Naive B cell (primary cell): ENCODE data around the gene COBL. TPM values are rescaled to one million over a fixed set of nuclear protein-coding genes. Genes with fewer than 3 reads are reported as not detected.
"Not testable (repeated sequence)": the region's sequence is repeated elsewhere in the genome, so short reads cannot be mapped to it uniquely, and the experiment has no call there.

Experiments used
- ATAC-seq, 2 donors: fragments of 150-1000 bp; cut with Tn5 transposase; 2 replicates each; pipeline ENCODE4 v1.10.0; 2021; ENCODE audit warnings: low read depth in 2 of 2, mild to moderate bottlenecking in 2 of 2, moderate library complexity in 2 of 2
- DNase-seq: peaks from one replicate; pipeline ENCODE4 v3.0.0; 2022
- H3K27ac Mint-ChIP-seq, 6 donors: one replicate each; pipeline ENCODE4 v1.8.0; 2020 to 2022; ENCODE audit warnings: mild to moderate bottlenecking in 6 of 6, mixed read lengths in 6 of 6, moderate library complexity in 5 of 6, inconsistent platforms in 2 of 6
- H3K27me3 Mint-ChIP-seq, 3 donors: one replicate each; pipeline ENCODE4 v1.8.0; 2021 to 2022; ENCODE audit warnings: mixed read lengths in 3 of 3, mild to moderate bottlenecking in 1 of 3
- H3K36me3 Mint-ChIP-seq, 2 donors: one replicate each; pipeline ENCODE4 v1.8.0; 2020 to 2022; ENCODE audit warnings: mixed read lengths in 2 of 2, inconsistent platforms in 1 of 2, mild to moderate bottlenecking in 1 of 2
- H3K4me1 Mint-ChIP-seq, 3 donors: one replicate each; pipeline ENCODE4 v1.8.0; 2020 to 2022; ENCODE audit warnings: mixed read lengths in 3 of 3, inconsistent platforms in 1 of 3, mild to moderate bottlenecking in 1 of 3, moderate library complexity in 1 of 3
- H3K4me3 Mint-ChIP-seq, 8 donors: one replicate each; pipeline ENCODE4 v1.8.0; 2020 to 2022; ENCODE audit warnings: mild to moderate bottlenecking in 8 of 8, mixed read lengths in 8 of 8, moderate library complexity in 8 of 8, inconsistent platforms in 2 of 8
- H3K9me3 Mint-ChIP-seq, 7 donors: one replicate each; pipeline ENCODE4 v1.8.0; 2020 to 2022; ENCODE audit warnings: mixed read lengths in 7 of 7, mild to moderate bottlenecking in 5 of 7, inconsistent platforms in 2 of 7, moderate library complexity in 1 of 7
- polyA plus RNA-seq, 6 donors: library from polyadenylated mRNA; unstranded; fragments of 300-500 nt; fragmentation: Illumina TruSeq; gene quantifications; one replicate each; pipeline ENCODE4 v1.2.3, GENCODE V29; 2021; ENCODE audit warnings: low read depth in 6 of 6

The COBL gene
- polyA plus RNA-seq, 6 donors from 2014 or later: not detected

DNA sequence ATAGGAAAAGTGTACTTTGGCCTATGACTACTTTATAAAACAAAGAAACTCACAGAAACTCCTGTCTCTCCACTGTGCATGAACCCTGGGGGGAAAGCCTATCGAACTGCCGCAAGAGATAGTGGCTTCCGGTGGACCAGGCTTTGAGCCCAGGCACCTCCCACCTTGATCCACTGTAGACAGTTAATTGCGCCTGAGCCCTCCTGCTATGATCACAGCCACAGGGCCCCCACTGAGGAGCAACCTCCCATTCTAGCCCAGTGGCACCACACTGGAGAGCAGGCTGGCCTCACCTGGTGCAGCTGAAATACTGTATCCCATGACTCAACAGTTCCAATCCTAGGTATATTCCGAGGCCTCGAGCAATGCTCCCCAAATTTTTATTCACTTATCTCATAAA, 98.8 kb downstream of the COBL start:
- Mint-ChIP-seq H3K4me3 (no peak overlapping the region), H3K27ac (no peak overlapping the region), H3K9me3 (no peaks in the 10 kb centered on the region), H3K36me3 (no peaks in the 10 kb centered on the region), H3K27me3 (peaks cover 0 to 7% (median 0%) of the 10 kb centered on the region in 3 donors), H3K4me1 (no peaks in the 10 kb centered on the region)
- ATAC-seq: no peak
- DNase-seq: no peak

DNA sequence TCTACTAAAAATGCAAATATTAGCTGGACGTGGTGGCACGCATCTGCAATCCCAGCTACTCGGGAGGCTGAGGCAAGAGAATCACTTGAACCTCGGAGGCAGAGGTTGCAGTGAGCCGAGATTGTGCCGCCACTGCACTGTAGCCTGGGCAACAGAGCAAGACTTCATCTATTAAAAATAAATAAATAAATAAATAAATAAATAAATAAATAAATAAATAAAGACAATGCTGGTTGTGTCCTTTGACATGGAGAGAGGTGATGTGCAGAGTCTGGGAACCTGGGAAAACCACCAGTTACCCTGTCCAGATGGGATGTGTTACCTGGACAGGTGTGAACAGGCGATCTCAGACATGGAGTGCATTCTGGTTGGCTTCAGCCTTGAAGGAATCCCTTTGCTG, 102.5 kb downstream of the COBL start:
- H3K27ac Mint-ChIP-seq: no peak overlapping the region
- ATAC-seq (no peak), DNase-seq (no peak)
- peaks cover 0 to 2% (median 0%) of the 10 kb centered on the region in 7 donors for H3K9me3 Mint-ChIP-seq
- no peak overlapping the region for H3K4me3 Mint-ChIP-seq
- peaks cover 0 to 7% (median 0%) of the 10 kb centered on the region in 3 donors for H3K27me3 Mint-ChIP-seq
- H3K4me1 Mint-ChIP-seq: no peaks in the 10 kb centered on the region
- no peaks in the 10 kb centered on the region for H3K36me3 Mint-ChIP-seq

DNA sequence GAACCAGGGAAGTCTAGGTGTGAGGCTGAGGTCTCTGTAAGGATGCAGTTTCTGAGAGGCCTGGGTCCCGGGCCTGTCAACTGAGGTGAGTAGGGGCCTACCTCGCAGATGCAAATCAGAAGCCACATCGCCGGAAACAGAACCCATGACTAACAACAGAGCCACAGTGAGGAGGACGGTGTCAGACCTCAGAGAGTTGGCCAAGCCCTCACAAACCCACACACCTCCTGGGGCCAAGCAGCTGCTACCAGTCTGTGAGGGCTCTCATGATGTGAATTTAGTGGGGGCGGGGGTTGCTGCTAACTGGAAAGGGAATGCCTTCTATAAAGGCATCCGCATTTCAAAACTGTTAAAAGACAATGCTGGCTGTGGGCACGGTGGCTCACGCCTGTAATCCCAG, 103.0 kb downstream of the COBL start:
- DNase-seq (no peak), ATAC-seq (no peak)
- Mint-ChIP-seq H3K4me1 (no peaks in the 10 kb centered on the region), H3K4me3 (no peak overlapping the region), H3K27ac (no peak overlapping the region), H3K9me3 (peaks cover 0 to 2% (median 0%) of the 10 kb centered on the region in 7 donors), H3K27me3 (peaks cover 0 to 7% (median 0%) of the 10 kb centered on the region in 3 donors), H3K36me3 (no peaks in the 10 kb centered on the region)

DNA sequence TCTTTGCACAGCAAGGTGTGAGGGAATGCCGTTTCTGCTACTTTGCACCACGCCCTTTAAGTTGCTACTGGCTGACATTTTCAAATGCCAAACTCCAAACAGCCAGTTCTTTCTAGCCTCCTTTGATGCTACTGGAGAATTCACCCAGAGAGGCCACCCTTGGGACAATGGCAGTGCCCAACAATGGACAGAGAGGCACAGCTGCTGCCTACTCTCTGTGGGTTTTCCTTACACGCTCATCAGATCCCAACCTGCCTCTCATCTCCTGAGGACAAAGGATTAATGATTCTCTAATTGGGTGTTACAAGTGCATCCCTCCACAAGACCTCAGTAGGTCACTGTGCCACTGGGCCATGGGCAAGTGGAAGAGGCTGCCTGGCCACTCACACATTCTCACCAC, 105.8 kb downstream of the COBL start:
- DNase-seq: no peak
- H3K4me1 Mint-ChIP-seq: no peaks in the 10 kb centered on the region
- H3K4me3 Mint-ChIP-seq: no peak overlapping the region
- H3K27ac Mint-ChIP-seq: no peak overlapping the region
- peaks cover 0 to 7% (median 0%) of the 10 kb centered on the region in 3 donors for H3K27me3 Mint-ChIP-seq
- H3K36me3 Mint-ChIP-seq: no peaks in the 10 kb centered on the region
- no peak for ATAC-seq
- peaks cover 0 to 12% (median 5%) of the 10 kb centered on the region in 7 donors for H3K9me3 Mint-ChIP-seq

DNA sequence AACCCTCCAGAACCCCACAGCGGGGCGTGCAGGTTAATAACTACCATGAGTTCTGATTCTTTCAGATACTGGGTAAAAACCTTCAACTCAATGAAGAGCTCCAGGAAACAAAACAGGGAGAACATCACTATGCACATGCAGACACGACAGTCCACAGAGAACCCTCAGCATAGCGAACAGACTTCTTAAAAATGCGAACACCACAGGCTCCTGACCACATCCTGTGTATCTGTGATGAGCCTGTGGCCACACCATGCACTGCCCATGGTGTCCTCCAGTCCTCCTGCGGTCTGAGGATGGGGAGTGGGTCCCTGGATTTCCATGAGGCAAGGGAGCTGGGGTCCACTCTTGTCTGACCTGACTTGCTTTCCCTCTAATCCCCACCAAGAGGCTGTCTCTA, 107.2 kb downstream of the COBL start:
- H3K36me3 Mint-ChIP-seq: no peaks in the 10 kb centered on the region
- no peaks in the 10 kb centered on the region for H3K4me1 Mint-ChIP-seq
- ATAC-seq (no peak), DNase-seq (no peak)
- peaks cover 0 to 7% (median 0%) of the 10 kb centered on the region in 3 donors for H3K27me3 Mint-ChIP-seq
- no peak overlapping the region for H3K27ac Mint-ChIP-seq
- peaks cover 0 to 12% (median 6%) of the 10 kb centered on the region in 7 donors for H3K9me3 Mint-ChIP-seq
- peak overlapping the region in 1 of 8 donors; percentile 31 for H3K4me3 Mint-ChIP-seq

DNA sequence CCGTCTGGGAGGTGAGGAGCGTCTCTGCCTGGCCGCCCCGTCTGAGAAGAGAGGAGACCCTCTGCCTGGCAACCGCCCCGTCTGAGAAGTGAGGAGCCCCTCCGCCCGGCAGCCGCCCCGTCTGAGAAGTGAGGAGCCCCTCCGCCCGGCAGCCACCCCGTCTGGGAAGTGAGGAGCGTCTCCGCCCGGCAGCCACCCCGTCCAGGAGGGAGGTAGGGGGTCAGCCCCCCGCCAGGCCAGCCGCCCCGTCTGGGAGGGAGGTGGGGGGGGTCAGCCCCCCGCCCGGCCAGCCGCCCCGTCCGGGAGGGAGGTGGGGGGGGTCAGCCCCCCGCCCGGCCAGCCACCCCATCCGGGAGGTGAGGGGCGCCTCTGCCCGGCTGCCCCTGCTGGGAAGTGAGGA, 108.5 kb downstream of the COBL start:
- peaks cover 2 to 25% (median 8%) of the 10 kb centered on the region in 7 donors for H3K9me3 Mint-ChIP-seq
- H3K4me1 Mint-ChIP-seq, DNase-seq, H3K27me3 Mint-ChIP-seq, H3K27ac Mint-ChIP-seq, ATAC-seq, H3K36me3 Mint-ChIP-seq, H3K4me3 Mint-ChIP-seq: not testable (repeated sequence)

DNA sequence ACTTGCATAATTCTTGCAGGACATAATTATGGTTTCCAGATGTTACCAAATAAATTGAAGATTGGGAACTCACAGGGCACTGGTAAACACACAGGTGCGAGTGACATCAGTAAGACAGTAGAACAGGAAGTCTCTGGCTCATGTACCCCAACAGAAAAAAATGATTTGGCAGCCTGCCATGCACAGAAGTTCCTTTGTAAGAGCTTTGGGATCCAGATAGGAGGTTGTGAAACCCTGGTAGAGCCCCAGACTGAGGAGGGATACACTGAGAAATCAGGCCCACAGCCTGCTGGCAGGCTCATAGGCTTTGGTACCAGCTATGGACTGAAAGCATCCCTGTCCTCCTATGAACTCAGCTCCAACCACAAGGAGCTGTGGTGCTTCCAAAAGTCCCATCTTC, 118.0 kb downstream of the COBL start:
- peaks cover 5 to 30% (median 11%) of the 10 kb centered on the region in 7 donors for H3K9me3 Mint-ChIP-seq
- ATAC-seq (no peak), DNase-seq (no peak)
- no peaks in the 10 kb centered on the region for H3K4me1 Mint-ChIP-seq
- no peak overlapping the region for H3K4me3 Mint-ChIP-seq
- H3K27me3 Mint-ChIP-seq: peaks cover 0 to 7% (median 7%) of the 10 kb centered on the region in 3 donors
- no peak overlapping the region for H3K27ac Mint-ChIP-seq
- H3K36me3 Mint-ChIP-seq: no peaks in the 10 kb centered on the region

DNA sequence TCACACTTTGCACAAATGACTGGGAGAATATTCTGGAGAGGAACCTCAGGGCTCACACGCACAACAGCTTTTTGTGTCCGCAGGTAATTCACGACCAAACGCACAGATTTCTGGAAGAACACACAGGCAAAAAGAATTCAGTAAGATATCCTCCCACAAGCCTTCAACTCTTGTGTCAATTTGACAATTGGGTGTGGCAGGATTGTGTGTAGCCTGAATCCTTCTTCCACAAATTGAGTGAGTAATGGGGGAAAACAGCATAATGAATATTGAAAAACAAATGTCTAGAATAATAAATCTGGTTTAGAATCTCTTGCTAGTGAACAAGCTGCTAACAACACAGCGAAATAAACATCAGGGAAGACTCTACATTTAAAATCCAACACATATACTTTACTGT, 125.6 kb downstream of the COBL start:
- no peak for ATAC-seq
- no peak for DNase-seq
- Mint-ChIP-seq H3K27ac (no peak overlapping the region), H3K4me3 (no peak overlapping the region), H3K4me1 (no peaks in the 10 kb centered on the region), H3K9me3 (no peaks in the 10 kb centered on the region), H3K36me3 (no peaks in the 10 kb centered on the region), H3K27me3 (no peaks in the 10 kb centered on the region)

DNA sequence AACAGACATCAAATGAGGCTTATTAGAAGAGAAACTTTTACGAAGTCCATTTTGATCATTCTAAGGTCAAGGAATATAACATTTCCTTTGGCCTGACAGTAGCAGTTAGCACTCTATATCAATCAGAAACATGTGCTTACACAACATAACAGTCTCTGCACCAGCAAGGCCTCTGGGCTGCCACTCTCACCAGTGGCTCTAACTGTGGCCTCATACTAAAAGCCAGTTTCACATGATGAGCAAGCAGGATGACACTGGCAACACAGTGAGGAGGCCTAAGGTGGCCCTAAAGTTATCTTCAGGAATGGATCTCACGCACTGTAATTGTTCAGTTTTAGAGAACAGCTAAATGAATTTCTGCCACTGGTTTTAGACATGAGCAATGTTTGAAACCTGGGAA, 126.8 kb downstream of the COBL start:
- DNase-seq: no peak
- H3K27ac Mint-ChIP-seq: no peak overlapping the region
- H3K9me3 Mint-ChIP-seq: no peaks in the 10 kb centered on the region
- no peak for ATAC-seq
- no peak overlapping the region for H3K4me3 Mint-ChIP-seq
- no peaks in the 10 kb centered on the region for H3K27me3 Mint-ChIP-seq
- H3K4me1 Mint-ChIP-seq: no peaks in the 10 kb centered on the region
- H3K36me3 Mint-ChIP-seq: no peaks in the 10 kb centered on the region

DNA sequence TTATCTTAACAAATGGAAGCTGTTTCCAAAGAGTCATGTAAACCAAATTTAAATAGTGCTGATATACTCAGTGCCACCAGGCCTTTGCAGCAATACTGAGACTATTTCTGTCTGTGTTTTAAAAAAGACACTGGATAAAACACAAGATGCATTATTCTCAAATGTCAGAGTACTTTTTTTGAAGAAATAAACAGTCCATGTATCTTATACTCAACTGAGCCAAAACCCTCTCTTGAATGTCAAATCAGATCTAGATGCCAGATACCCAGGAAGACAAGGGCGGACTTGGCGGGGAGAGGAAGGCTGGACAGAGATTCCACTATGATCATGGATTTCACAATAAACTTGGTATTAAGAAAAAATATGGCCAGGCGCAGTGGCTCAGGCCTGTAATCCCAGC, 127.6 kb downstream of the COBL start:
- no peaks in the 10 kb centered on the region for H3K27me3 Mint-ChIP-seq
- no peak for ATAC-seq
- H3K36me3 Mint-ChIP-seq: no peaks in the 10 kb centered on the region
- no peak overlapping the region for H3K27ac Mint-ChIP-seq
- no peaks in the 10 kb centered on the region for H3K4me1 Mint-ChIP-seq
- H3K9me3 Mint-ChIP-seq: no peaks in the 10 kb centered on the region
- no peak overlapping the region for H3K4me3 Mint-ChIP-seq
- DNase-seq: no peak

DNA sequence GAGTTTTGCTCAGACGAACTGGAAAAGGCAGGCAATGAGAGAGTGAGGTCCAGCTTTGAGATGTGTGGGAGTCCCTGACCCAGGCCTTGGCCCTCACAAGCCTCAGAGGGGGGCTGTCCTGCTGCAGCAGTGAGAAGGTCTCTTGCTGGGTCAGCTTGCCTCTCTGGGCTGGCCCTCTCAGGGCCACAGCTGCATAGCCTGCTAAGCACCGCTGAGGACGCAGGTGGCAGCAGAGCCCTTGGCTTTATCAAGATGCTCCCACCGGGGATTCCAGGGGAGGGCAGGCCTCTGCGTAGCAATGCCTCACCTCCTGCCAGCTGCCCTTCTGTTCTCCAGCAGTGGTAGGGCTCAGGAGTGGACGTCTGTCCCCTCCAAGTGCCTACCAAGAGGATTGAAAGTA, 128.7 kb downstream of the COBL start:
- no peak overlapping the region for H3K27ac Mint-ChIP-seq
- no peaks in the 10 kb centered on the region for H3K4me1 Mint-ChIP-seq
- H3K36me3 Mint-ChIP-seq: no peaks in the 10 kb centered on the region
- H3K4me3 Mint-ChIP-seq: no peak overlapping the region
- no peaks in the 10 kb centered on the region for H3K27me3 Mint-ChIP-seq
- DNase-seq: no peak
- no peak for ATAC-seq
- H3K9me3 Mint-ChIP-seq: no peaks in the 10 kb centered on the region

DNA sequence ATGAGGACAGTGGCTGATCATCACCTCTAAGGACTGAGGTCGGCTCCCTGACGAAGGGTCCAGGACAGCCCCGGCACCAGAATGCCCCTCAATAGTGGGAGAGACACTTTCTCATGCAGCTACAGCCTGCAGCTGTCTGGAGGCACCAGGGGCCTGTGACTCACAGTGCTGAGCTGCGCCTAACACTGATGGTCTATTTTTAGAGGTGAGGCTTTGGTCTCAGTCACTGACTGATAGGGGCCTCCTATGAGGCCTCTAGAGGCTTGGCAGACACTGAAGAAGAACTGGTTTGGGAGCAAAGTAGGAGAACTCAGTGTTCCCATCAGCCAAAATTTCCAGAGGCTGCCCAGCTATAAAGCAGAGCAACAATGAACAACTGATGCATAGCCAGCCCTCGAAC, 130.1 kb downstream of the COBL start:
- Mint-ChIP-seq H3K27ac (no peak overlapping the region), H3K4me1 (no peaks in the 10 kb centered on the region), H3K36me3 (no peaks in the 10 kb centered on the region), H3K27me3 (peaks cover 0 to 5% (median 0%) of the 10 kb centered on the region in 3 donors), H3K9me3 (no peaks in the 10 kb centered on the region), H3K4me3 (no peak overlapping the region)
- DNase-seq (no peak), ATAC-seq (no peak)

DNA sequence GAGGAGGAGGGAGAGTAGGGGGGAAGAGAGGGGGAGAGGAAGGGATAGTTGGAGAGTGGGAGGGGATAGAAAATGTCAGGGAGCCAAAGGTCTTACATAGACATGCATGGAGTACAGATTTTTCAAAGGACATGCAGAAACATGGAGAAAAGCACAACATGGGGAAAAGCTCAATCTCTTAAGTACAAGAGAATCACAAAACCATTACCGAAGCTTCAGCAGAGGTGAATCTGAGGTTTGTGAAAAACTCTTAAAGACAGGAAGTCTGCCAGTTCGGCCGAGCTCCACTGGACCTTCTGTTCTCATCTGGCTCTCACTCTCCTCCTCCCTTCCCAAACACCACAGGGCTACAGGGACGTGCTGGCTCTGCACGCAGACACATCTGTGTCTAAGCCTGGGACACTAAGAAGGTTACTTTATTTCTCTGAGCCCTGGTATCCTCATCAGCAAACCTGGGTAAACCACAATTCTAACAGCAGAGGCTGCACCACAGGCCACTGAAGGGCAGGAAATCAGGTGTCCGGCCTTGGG, 133.9 kb downstream of the COBL start:
- no peak for ATAC-seq
- Mint-ChIP-seq H3K27me3 (peaks cover 0 to 8% (median 0%) of the 10 kb centered on the region in 3 donors), H3K36me3 (no peaks in the 10 kb centered on the region), H3K4me1 (no peaks in the 10 kb centered on the region), H3K4me3 (no peak overlapping the region), H3K9me3 (no peaks in the 10 kb centered on the region), H3K27ac (peak overlapping the region in 1 of 6 donors; percentile 6)
- DNase-seq: no peak

DNA sequence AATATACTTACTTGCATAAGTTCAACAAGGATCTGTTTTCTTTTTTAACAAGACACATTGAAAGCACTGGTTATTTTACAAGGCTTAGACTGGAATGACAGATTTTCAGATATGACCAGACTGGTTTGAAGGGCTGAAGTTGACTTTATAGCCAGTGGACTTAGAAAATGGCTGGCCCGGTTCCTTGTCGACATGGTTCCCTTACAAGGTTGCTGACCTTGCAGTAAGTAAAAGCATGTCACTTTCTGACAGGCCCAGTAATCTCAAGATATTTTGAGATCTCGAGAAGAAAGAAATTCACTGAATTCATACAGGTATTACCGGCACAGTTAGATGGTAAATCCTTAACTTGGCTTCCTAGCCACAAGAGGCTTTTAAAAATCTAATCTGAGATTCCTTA, 136.5 kb downstream of the COBL start:
- H3K27ac Mint-ChIP-seq: no peak overlapping the region
- no peak overlapping the region for H3K4me3 Mint-ChIP-seq
- H3K9me3 Mint-ChIP-seq: no peaks in the 10 kb centered on the region
- DNase-seq (no peak), ATAC-seq (no peak)
- H3K27me3 Mint-ChIP-seq: peaks cover 8 to 12% (median 8%) of the 10 kb centered on the region in 3 donors
- no peaks in the 10 kb centered on the region for H3K36me3 Mint-ChIP-seq
- H3K4me1 Mint-ChIP-seq: no peaks in the 10 kb centered on the region

DNA sequence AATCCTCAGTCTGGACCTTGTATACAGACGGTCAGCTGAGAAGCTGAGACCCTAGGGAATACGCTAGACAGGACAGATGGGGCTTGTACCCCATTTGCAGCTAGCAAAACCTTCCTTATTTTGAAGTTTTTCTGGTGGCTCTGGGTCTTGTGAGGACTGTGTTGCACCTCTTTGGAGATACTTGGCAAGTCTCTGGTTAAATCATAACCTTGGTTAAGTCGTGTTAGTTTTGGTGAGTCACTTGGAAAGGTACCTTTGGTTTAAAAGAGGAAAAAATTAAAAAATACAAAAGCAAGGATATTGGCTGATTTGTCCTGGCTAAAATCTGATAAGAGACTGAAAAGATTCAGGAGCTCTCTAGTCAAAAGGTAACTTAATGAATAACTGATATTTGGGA, 140.6 kb downstream of the COBL start:
- DNase-seq: no peak
- no peak for ATAC-seq
- H3K27ac Mint-ChIP-seq: peak overlapping the region in 1 of 6 donors; percentile 62
- no peaks in the 10 kb centered on the region for H3K4me1 Mint-ChIP-seq
- no peaks in the 10 kb centered on the region for H3K36me3 Mint-ChIP-seq
- no peaks in the 10 kb centered on the region for H3K9me3 Mint-ChIP-seq
- peaks cover 8 to 12% (median 11%) of the 10 kb centered on the region in 3 donors for H3K27me3 Mint-ChIP-seq
- H3K4me3 Mint-ChIP-seq: no peak overlapping the region
